ENCODE measurements around the gene MYL6.

- TF ChIP-seq CTCF (IDR thresholded peaks at IDR 0.05) (peak in 1 of 3 donors; percentile 38), POLR2A (IDR thresholded peaks at IDR 0.05) (peak; percentile 98)
These were observed 41.7 kb upstream of the MYL6 start, which contains the start of gene RPL41 for GRCh38 chr12:56116267-56117081.

All from ovary (tissue), 3 donors.